Measurements from ENCODE around the gene EIPR1.
A peak's percentile ranks its signal among the peaks of the same experiment; 100 is the strongest.
"Not testable (repeated sequence)": the region's sequence is repeated elsewhere in the genome, so short reads cannot be mapped to it uniquely, and the experiment has no call there.

EIPR1 gene

GRCh38 chr2:3387011-3387410 is 9.4 kb upstream of the EIPR1 start:
- Histone ChIP-seq H3K9me3 (ENCODE audit: control insufficient read depth, low read length) (no peaks in the 10 kb centered on the region), H3K27me3 (ENCODE audit: control insufficient read depth, insufficient read depth, low read length, poor library complexity, severe bottlenecking) (no peaks in the 10 kb centered on the region), H3K4me3 (ENCODE audit: insufficient read depth, low read depth, low read length) (no peak overlapping the region), H3K27ac (ENCODE audit: insufficient read depth, low read depth, low read length, poor library complexity, severe bottlenecking) (no peak overlapping the region), H3K36me3 (ENCODE audit: control insufficient read depth, insufficient read depth, low read length) (peaks cover 26% of the 10 kb centered on the region), H3K4me1 (ENCODE audit: control insufficient read depth, insufficient read depth, low read length) (no peaks in the 10 kb centered on the region)
- 98% methylated on average over 5 of the region's 5 CpGs for WGBS, 2 experiments

- no peaks in the 10 kb centered on the region for H3K9me3 ChIP-seq (ENCODE audit: control insufficient read depth, low read length)
- no peaks in the 10 kb centered on the region for H3K27me3 ChIP-seq (ENCODE audit: control insufficient read depth, insufficient read depth, low read length, poor library complexity, severe bottlenecking)
- H3K36me3 ChIP-seq (ENCODE audit: control insufficient read depth, insufficient read depth, low read length): peaks cover 21% of the 10 kb centered on the region
- H3K4me3 ChIP-seq (ENCODE audit: insufficient read depth, low read depth, low read length): no peak overlapping the region
- H3K27ac ChIP-seq (ENCODE audit: insufficient read depth, low read depth, low read length, poor library complexity, severe bottlenecking): no peak overlapping the region
- WGBS, 2 experiments: 94 to 97% methylated on average over 10 of the region's 10 CpGs
- no peaks in the 10 kb centered on the region for H3K4me1 ChIP-seq (ENCODE audit: control insufficient read depth, insufficient read depth, low read length)
Observed at GRCh38 chr2:3386448-3386958, 8.9 kb upstream of the EIPR1 start.

- H3K4me3 ChIP-seq (ENCODE audit: insufficient read depth, low read depth, low read length): peak within 1 kb of the TSS; percentile 91
- no peaks in the 10 kb centered on the region for H3K27me3 ChIP-seq (ENCODE audit: control insufficient read depth, insufficient read depth, low read length, poor library complexity, severe bottlenecking)
- WGBS, 2 experiments: 2 to 3% methylated on average over 61 of the region's 61 CpGs
- H3K36me3 ChIP-seq (ENCODE audit: control insufficient read depth, insufficient read depth, low read length): peaks cover 4% of the 10 kb centered on the region
- no peaks in the 10 kb centered on the region for H3K9me3 ChIP-seq (ENCODE audit: control insufficient read depth, low read length)
- H3K4me1 ChIP-seq (ENCODE audit: control insufficient read depth, insufficient read depth, low read length): peaks cover 17% of the 10 kb centered on the region
- H3K27ac ChIP-seq (ENCODE audit: insufficient read depth, low read depth, low read length, poor library complexity, severe bottlenecking): peak within 1 kb of the TSS; percentile 61
Observed at GRCh38 chr2:3379647-3380534, 2.3 kb upstream of the EIPR1 start, which contains the start of gene TRAPPC12. TSS of gene TRAPPC12 (plus strand) at chr2:3379694. CDS start at chr2:3387624, 7,930 bp downstream.

- H3K4me3 ChIP-seq (ENCODE audit: insufficient read depth, low read depth, low read length): peak overlapping the region; percentile 91
- peaks cover 17% of the 10 kb centered on the region for H3K4me1 ChIP-seq (ENCODE audit: control insufficient read depth, insufficient read depth, low read length)
- 9% methylated on average over 8 of the region's 8 CpGs for WGBS, 2 experiments
- H3K27ac ChIP-seq (ENCODE audit: insufficient read depth, low read depth, low read length, poor library complexity, severe bottlenecking): no peak overlapping the region
- no peaks in the 10 kb centered on the region for H3K9me3 ChIP-seq (ENCODE audit: control insufficient read depth, low read length)
- H3K36me3 ChIP-seq (ENCODE audit: control insufficient read depth, insufficient read depth, low read length): peaks cover 4% of the 10 kb centered on the region
- H3K27me3 ChIP-seq (ENCODE audit: control insufficient read depth, insufficient read depth, low read length, poor library complexity, severe bottlenecking): no peaks in the 10 kb centered on the region
Observed at GRCh38 chr2:3379339-3379646, 1.7 kb upstream of the EIPR1 start.

GRCh38 chr2:3377279-3377611 is 373 bp downstream of the EIPR1 start:
- Histone ChIP-seq H3K9me3 (ENCODE audit: control insufficient read depth, low read length) (no peaks in the 10 kb centered on the region), H3K4me1 (ENCODE audit: control insufficient read depth, insufficient read depth, low read length) (peaks cover 17% of the 10 kb centered on the region), H3K4me3 (ENCODE audit: insufficient read depth, low read depth, low read length) (peak overlapping the region; percentile 94), H3K27me3 (ENCODE audit: control insufficient read depth, insufficient read depth, low read length, poor library complexity, severe bottlenecking) (no peaks in the 10 kb centered on the region), H3K36me3 (ENCODE audit: control insufficient read depth, insufficient read depth, low read length) (peaks cover under 1% of the 10 kb centered on the region), H3K27ac (ENCODE audit: insufficient read depth, low read depth, low read length, poor library complexity, severe bottlenecking) (no peak overlapping the region)
- WGBS, 2 experiments: 1 to 3% methylated on average over 8 of the region's 8 CpGs

- Histone ChIP-seq H3K36me3 (ENCODE audit: control insufficient read depth, insufficient read depth, low read length) (no peaks in the 10 kb centered on the region), H3K27me3 (ENCODE audit: control insufficient read depth, insufficient read depth, low read length, poor library complexity, severe bottlenecking) (no peaks in the 10 kb centered on the region), H3K27ac (ENCODE audit: insufficient read depth, low read depth, low read length, poor library complexity, severe bottlenecking) (no peak overlapping the region), H3K9me3 (ENCODE audit: control insufficient read depth, low read length) (no peaks in the 10 kb centered on the region), H3K4me3 (ENCODE audit: insufficient read depth, low read depth, low read length) (peak overlapping the region; percentile 94), H3K4me1 (ENCODE audit: control insufficient read depth, insufficient read depth, low read length) (peaks cover 17% of the 10 kb centered on the region)
- WGBS, 2 experiments: 78 to 82% methylated on average over 5 to 6 of the region's 6 CpGs
Observed at GRCh38 chr2:3376821-3377220, 797 bp downstream of the EIPR1 start.

GRCh38 chr2:3369340-3370181 is 8.1 kb downstream of the EIPR1 start:
- H3K4me3 ChIP-seq (ENCODE audit: insufficient read depth, low read depth, low read length); H3K4me1 ChIP-seq (ENCODE audit: control insufficient read depth, insufficient read depth, low read length); H3K9me3 ChIP-seq (ENCODE audit: control insufficient read depth, low read length); H3K27ac ChIP-seq (ENCODE audit: insufficient read depth, low read depth, low read length, poor library complexity, severe bottlenecking); H3K36me3 ChIP-seq (ENCODE audit: control insufficient read depth, insufficient read depth, low read length); H3K27me3 ChIP-seq (ENCODE audit: control insufficient read depth, insufficient read depth, low read length, poor library complexity, severe bottlenecking): not testable (repeated sequence)
- WGBS, 2 experiments: 92 to 93% methylated on average over 24 to 29 of the region's 34 CpGs

- H3K4me1 ChIP-seq (ENCODE audit: control insufficient read depth, insufficient read depth, low read length): no peaks in the 10 kb centered on the region
- no peak overlapping the region for H3K4me3 ChIP-seq (ENCODE audit: insufficient read depth, low read depth, low read length)
- no peaks in the 10 kb centered on the region for H3K27me3 ChIP-seq (ENCODE audit: control insufficient read depth, insufficient read depth, low read length, poor library complexity, severe bottlenecking)
- no peaks in the 10 kb centered on the region for H3K9me3 ChIP-seq (ENCODE audit: control insufficient read depth, low read length)
- 97 to 98% methylated on average over 4 of the region's 4 CpGs for WGBS, 2 experiments
- no peak overlapping the region for H3K27ac ChIP-seq (ENCODE audit: insufficient read depth, low read depth, low read length, poor library complexity, severe bottlenecking)
- H3K36me3 ChIP-seq (ENCODE audit: control insufficient read depth, insufficient read depth, low read length): no peaks in the 10 kb centered on the region
Observed at GRCh38 chr2:3368261-3368722, 9.3 kb downstream of the EIPR1 start.

GRCh38 chr2:3365219-3365618 is 12.4 kb downstream of the EIPR1 start:
- no peak overlapping the region for H3K4me3 ChIP-seq (ENCODE audit: insufficient read depth, low read depth, low read length)
- H3K9me3 ChIP-seq (ENCODE audit: control insufficient read depth, low read length): no peaks in the 10 kb centered on the region
- H3K36me3 ChIP-seq (ENCODE audit: control insufficient read depth, insufficient read depth, low read length): no peaks in the 10 kb centered on the region
- 89 to 92% methylated on average over 4 of the region's 5 CpGs for WGBS, 2 experiments
- H3K27ac ChIP-seq (ENCODE audit: insufficient read depth, low read depth, low read length, poor library complexity, severe bottlenecking): no peak overlapping the region
- peaks cover 7% of the 10 kb centered on the region for H3K4me1 ChIP-seq (ENCODE audit: control insufficient read depth, insufficient read depth, low read length)
- no peaks in the 10 kb centered on the region for H3K27me3 ChIP-seq (ENCODE audit: control insufficient read depth, insufficient read depth, low read length, poor library complexity, severe bottlenecking)

Measured in ectodermal cell (in vitro differentiated cells).